Measurements from ENCODE around the gene TSPEAR. TPM values are rescaled to one million over a fixed set of nuclear protein-coding genes. Genes with fewer than 3 reads are reported as not detected.
"Not testable (repeated sequence)": the region's sequence is repeated elsewhere in the genome, so short reads cannot be mapped to it uniquely, and the experiment has no call there.

The TSPEAR gene
- total RNA-seq, 1 donor from 2014 or later, result 0.13 TPM

GRCh38 chr21:44653656-44654575 is 57.5 kb downstream of the TSPEAR start:
- DNase-seq (ENCODE audit: low read depth in 2 of 2), result no peak

GRCh38 chr21:44653123-44653522 is 58.2 kb downstream of the TSPEAR start:
- no peak for DNase-seq (ENCODE audit: low read depth in 2 of 2)

DNA sequence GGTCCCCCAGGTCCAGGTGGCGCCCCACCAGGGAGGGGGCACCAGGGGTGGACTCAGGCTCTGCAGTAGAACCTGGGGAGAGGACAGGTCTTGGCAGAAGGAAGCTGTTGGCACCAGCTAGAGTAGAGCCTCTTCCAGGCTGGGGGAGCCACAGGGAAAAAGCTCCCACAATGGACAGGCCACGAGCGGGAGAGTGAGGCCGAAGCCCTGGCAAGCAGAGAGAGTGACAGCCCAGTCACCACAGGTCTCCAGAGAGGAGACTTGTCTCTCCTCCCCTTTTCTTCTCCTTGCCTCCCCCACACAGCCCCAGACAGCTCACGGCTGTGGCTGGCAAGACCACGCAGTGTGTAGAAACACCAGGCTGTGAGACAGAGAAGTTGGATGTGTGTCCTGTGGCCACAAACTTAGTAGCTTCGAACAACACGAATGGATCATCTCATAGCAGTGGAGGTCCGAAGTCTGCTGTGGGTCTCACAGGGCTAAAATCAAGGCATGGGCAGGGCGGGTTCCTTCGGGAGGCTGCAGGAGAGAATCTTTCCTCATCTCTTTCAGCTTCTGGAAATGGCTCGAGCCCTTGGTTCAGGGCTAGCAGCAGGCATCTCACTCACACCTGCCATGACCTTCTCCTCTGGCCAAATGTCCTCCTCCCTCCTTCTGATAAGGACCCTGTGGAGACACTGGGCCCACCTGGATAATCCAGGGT is 60.2 kb downstream of the TSPEAR start:
- no peak for DNase-seq (ENCODE audit: low read depth in 2 of 2)

- DNase-seq (ENCODE audit: low read depth in 2 of 2), result no peak
These were observed 61.0 kb downstream of the TSPEAR start for GRCh38 chr21:44650265-44650972.

- no peak for DNase-seq (ENCODE audit: low read depth in 2 of 2)
These were observed 61.8 kb downstream of the TSPEAR start for GRCh38 chr21:44649521-44650100.

DNA sequence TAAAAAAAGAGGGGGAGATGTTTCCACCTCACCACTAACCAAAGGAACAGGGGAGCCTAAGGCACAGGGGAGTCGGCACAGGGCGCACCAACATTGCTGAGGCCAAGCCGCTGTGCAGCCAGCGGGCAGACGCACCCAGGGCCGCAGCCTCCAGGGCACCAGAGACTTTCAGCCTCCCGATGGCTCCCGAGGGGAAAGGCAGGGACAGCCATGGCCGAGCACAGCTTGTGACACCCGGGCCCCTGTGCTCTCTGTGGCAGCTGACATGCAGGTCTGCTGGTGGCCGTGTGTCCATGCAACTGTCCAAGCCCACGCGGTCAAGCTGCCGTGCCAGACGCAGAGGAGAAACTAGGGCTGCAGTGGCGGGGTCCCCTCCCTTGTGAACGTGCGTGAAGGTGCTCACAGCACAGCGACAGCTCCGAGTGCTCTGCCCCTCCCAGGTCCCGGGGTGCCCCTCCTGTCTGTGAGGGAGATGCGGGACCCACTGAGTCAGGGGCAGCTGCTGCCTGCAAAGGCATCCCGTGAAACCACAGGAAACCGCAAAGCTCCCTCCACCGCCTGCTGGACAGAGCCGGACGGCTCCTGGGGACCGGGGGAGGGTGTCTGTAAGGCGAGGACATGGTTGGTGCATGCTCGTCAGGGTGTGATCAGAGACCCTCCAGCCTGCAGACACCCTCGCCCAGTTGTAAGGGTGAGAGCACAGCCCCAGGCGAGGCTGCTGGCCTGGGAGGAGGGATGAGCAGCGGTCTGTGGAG is 62.6 kb downstream of the TSPEAR start:
- no peak for DNase-seq (ENCODE audit: low read depth in 2 of 2)

- no peak for DNase-seq (ENCODE audit: low read depth in 2 of 2)
These were observed 64.2 kb downstream of the TSPEAR start for GRCh38 chr21:44647222-44647552.

DNA sequence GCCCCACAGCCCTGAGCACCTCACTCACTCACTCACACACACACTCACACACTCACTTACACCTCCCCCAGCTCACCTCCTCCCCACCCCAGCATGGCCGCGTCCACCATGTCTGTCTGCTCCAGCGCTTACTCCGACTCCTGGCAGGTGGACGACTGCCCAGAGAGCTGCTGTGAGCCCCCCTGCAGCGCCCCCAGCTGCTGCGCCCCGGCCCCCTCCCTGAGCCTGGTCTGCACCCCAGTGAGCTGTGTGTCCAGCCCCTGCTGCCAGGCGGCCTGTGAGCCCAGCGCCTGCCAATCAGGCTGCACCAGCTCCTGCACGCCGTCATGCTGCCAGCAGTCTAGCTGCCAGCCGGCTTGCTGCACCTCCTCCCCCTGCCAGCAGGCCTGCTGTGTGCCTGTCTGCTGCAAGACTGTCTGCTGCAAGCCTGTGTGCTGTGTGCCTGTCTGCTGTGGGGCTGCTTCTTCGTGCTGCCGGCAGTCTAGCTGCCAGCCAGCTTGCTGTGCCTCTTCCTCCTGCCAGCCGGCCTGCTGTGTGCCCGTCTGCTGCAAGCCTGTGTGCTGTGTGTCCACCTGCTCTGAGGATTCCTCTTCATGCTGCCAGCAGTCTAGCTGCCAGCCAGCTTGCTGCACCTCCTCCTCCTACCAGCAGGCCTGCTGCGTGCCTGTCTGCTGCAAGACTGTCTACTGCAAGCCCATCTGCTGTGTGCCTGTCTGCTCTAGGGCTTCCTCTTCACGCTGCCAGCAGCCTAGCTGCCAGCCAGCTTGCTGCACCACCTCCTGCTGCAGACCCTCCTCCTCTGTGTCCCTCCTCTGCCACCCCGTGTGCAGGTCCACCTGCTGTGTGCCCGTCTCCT is 64.8 kb downstream of the TSPEAR start, which contains the start of gene KRTAP10-11:
Gene KRTAP10-11 (plus strand): TSS at position 49 of the 856 bp plus-strand sequence. CDS start 45 bp downstream, at position 94.
- not testable (repeated sequence) for DNase-seq (ENCODE audit: low read depth in 2 of 2)

DNA sequence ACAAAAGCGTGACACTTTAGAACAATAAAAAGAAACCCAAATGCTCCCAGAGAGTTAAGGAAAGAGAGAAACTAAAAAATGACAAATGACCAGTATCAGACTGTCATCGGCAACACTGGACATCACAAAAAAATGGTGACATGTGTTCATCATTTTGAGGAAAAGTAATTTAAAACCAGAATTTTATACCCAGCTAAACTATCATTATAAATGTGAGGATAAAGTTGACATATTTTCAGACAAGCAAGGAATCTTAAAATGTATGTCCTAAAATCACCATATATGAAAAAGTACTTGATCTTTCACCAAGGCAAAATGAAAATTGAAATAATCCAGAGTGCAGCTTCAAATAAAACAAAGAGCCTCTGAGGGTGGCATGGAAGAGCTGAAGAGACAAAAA is 66.5 kb downstream of the TSPEAR start:
- no peak for DNase-seq (ENCODE audit: low read depth in 2 of 2)

GRCh38 chr21:44643741-44644310 is 67.5 kb downstream of the TSPEAR start:
- no peak for DNase-seq (ENCODE audit: low read depth in 2 of 2)

DNA sequence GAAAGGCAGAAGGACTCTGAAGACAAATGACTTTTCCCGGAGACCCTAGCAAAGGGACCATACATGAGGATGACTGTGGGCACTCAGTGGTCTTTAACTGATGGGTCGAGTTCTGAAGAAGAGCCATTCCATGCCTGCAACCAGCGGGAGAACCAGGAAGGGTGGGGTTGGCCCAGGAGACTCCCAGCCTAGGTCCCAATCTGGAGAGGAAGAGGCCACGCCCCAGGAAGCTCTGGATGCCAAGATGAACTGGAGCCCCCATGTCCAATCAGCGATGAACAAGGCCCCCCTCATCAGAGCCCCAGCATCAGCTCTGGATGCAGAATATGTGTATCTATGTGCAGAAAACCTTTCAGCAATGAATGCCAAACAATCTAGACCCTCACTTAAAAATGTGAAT is 70.6 kb downstream of the TSPEAR start:
- DNase-seq (ENCODE audit: low read depth in 2 of 2), result no peak

DNA sequence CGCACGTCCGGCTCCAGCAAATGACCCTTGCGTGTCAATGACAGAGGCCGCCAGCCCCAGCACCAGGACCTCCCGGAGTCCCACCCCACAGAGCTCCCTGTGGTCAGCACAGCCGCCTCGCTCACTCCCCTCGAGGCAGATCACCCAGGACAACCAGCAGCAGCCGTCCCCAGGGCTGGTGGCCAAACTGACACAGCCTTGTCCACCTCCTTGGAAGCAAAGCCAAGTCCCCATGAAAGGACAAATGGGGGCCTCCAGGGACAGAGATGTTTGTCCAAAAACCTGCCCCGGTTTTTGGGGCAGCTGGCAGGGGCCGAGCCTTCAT is 72.1 kb downstream of the TSPEAR start:
- DNase-seq (ENCODE audit: low read depth in 2 of 2), result no peak

DNA sequence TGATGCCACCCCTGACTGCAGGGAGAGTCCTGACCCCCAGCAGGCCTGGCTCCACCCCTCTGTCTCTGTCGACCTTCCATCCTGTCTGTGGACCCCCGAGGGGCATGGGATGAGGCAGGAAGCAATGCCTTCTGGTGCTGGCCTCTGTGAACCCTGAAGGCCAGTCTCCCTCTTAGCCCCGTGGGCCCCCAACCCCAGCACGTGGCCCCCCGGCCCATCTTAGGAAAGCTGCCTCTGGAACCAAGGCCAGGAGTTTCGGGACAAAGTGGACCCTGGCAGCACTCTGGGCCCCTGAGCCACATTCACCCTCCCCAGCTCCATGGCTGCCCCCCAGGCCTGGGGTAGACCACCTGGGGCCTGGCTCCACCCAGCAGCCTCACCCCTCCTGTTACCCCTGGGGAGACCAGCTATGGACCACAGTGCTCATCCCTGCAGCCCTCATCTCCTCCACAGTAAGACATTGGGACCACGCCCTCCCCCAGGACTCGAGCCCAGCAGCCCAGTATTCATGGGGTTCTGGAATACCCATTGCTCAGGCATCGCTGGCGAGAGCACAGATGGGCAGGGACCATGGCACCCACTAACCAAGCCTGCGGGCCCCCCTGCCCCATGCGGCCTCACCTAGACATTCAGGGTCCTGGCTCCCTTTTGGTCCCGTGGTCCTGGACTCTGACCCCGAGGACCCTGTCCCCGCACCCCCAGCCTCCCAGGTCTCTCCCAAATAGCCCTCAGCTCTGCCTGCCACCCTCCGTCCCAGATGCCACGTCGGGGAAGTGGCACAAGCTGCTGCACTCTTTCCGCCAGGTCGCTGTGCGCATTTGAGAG is 72.7 kb downstream of the TSPEAR start:
- not testable (repeated sequence) for DNase-seq (ENCODE audit: low read depth in 2 of 2)

GRCh38 chr21:44637851-44638348 is 73.5 kb downstream of the TSPEAR start:
- DNase-seq (ENCODE audit: low read depth in 2 of 2), result not testable (repeated sequence)

DNA sequence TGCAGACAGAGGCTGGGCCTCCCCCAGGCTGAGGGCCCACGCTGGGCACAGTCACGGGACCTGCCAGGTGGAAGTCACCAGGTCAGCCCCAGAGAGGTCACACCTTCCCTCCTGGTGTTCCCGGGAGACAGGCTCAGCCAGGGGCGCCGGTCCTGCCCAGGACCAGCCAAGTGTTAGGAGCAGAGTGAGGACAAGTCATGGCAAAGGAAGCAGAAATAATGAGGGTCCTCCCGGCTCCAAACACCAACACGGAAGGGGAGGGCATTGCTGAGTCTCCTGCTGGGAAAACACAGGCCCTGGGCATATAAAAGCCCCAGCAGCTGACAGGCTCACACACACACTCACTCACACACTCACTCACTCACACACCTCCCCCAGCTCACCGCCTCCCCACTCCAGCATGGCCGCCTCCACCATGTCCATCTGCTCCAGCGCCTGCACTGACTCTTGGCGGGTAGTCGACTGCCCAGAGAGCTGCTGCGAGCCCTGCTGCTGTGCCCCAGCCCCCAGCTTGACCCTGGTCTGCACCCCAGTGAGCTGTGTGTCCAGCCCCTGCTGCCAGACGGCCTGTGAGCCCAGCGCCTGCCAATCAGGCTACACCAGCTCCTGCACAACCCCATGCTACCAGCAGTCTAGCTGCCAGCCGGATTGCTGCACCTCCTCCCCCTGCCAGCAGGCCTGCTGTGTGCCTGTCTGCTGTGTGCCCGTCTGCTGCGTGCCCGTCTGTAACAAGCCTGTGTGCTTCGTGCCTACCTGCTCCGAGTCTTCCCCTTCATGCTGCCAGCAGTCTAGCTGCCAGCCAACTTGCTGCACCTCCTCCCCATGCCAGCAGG is 74.1 kb downstream of the TSPEAR start, which contains the start of gene KRTAP10-10:
Gene KRTAP10-10 (plus strand): TSS at position 339 of the 833 bp plus-strand sequence. CDS start 62 bp downstream, at position 401.
- no peak for DNase-seq (ENCODE audit: low read depth in 2 of 2)

- no peak for DNase-seq (ENCODE audit: low read depth in 2 of 2)
These were observed 75.0 kb downstream of the TSPEAR start for GRCh38 chr21:44636209-44637017.

GRCh38 chr21:44632067-44632466 is 79.3 kb downstream of the TSPEAR start:
- DNase-seq (ENCODE audit: low read depth in 2 of 2), result no peak

Data from dermis microvascular lymphatic vessel endothelial cell (primary cell).